ENCODE data around the gene ADAM21. TPM values are rescaled to one million over a fixed set of nuclear protein-coding genes. Genes with fewer than 3 reads are reported as not detected.
"Not testable (repeated sequence)": the region's sequence is repeated elsewhere in the genome, so short reads cannot be mapped to it uniquely, and the experiment has no call there.

Gene ADAM21
- total RNA-seq, 1 experiment from 2014 or later: 0.17 TPM

DNA sequence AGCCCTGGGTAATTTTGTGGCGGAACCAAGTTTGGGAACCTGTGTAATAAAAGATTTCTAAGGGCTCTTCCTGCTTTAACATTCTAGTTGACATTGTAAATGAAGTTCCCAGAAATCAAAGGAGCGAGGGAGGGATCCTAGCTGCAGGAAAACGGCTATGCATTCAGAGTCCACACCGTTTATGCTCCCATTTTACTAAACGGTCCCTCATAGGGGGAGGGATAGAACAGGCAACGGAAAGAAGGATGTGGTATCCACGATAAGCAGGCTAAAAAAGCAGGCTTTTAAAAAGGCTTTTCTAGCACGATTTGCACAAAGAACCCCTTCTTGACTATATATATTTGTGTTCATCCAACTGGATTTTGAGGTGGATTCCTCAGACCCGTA is 35.6 kb upstream of the ADAM21 start:
- Mint-ChIP-seq H3K27ac (ENCODE audit: unreplicated experiment) (peak overlapping the region; percentile 95), H3K4me1 (ENCODE audit: low read depth, unreplicated experiment) (peaks cover 19% of the 10 kb centered on the region), H3K27me3 (ENCODE audit: unreplicated experiment) (no peaks in the 10 kb centered on the region), H3K36me3 (ENCODE audit: insufficient read depth, unreplicated experiment) (peaks cover 21% of the 10 kb centered on the region), H3K4me3 (ENCODE audit: low read depth, unreplicated experiment) (peak overlapping the region; percentile 91), H3K9me3 (ENCODE audit: low read depth, unreplicated experiment) (no peaks in the 10 kb centered on the region)
- TF ChIP-seq, protein P1, sequence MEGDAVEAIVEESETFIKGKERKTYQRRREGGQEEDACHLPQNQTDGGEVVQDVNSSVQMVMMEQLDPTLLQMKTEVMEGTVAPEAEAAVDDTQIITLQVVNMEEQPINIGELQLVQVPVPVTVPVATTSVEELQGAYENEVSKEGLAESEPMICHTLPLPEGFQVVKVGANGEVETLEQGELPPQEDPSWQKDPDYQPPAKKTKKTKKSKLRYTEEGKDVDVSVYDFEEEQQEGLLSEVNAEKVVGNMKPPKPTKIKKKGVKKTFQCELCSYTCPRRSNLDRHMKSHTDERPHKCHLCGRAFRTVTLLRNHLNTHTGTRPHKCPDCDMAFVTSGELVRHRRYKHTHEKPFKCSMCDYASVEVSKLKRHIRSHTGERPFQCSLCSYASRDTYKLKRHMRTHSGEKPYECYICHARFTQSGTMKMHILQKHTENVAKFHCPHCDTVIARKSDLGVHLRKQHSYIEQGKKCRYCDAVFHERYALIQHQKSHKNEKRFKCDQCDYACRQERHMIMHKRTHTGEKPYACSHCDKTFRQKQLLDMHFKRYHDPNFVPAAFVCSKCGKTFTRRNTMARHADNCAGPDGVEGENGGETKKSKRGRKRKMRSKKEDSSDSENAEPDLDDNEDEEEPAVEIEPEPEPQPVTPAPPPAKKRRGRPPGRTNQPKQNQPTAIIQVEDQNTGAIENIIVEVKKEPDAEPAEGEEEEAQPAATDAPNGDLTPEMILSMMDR (IDR thresholded peaks at IDR 0.05; ENCODE audit: unreplicated experiment): no peak
- CTCF ChIA-PET: interaction anchor here (0.7 kb wide), 1 partner anchor 163 kb away, joined by 3 read pairs; no protein-coding TSS in a partner anchor
- BruUV-seq (replicated peaks): TSS peak; percentile 37
- intact Hi-C loops (cut with micrococcal nuclease; ENCODE audit: unreplicated experiment): no loop called here
- DNase-seq: no peak

DNA sequence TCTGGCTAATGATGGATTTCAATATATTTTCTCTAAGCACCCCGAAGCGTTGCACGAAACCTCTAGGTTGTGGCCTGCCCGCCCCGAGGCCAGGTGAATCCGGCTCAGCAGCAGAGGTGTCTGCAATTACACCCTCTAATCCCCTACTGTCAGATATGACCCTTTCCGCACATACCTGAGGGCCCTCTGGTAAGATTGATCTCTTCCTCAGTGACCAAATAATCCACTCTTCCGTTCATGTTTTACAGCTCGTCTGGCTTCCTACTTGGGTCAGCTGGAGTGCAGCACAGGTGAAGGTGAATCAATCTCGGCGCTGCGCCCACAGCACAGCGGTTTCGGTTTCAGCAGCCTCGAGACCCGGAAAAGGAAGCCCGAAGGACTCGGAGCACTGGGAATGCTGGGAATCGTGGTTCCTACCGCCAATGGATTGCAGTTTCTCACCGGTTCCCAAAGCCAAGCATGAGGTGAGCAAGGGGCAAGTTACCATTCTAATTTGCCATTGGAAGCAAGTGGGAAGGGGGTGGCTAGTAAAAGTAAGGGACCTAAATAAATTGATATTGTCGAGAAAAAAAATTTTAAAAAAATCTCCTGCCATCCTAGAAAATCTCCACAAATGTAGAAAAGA is 35.1 kb upstream of the ADAM21 start, which contains the start of gene SYNJ2BP:
Gene SYNJ2BP, minus strand, starts transcription at position 366 of the 625 bp plus-strand sequence. Its CDS starts 127 bp downstream, at position 239.
- Mint-ChIP-seq H3K36me3 (ENCODE audit: insufficient read depth, unreplicated experiment) (peaks cover 21% of the 10 kb centered on the region), H3K9me3 (ENCODE audit: low read depth, unreplicated experiment) (no peaks in the 10 kb centered on the region), H3K4me3 (ENCODE audit: low read depth, unreplicated experiment) (peak within 1 kb of the TSS; percentile 91), H3K4me1 (ENCODE audit: low read depth, unreplicated experiment) (peaks cover 14% of the 10 kb centered on the region), H3K27ac (ENCODE audit: unreplicated experiment) (peak within 1 kb of the TSS; percentile 95), H3K27me3 (ENCODE audit: unreplicated experiment) (no peaks in the 10 kb centered on the region)
- CTCF ChIA-PET: no interaction called here
- no TSS peak for BruUV-seq (replicated peaks)
- peak; percentile 82 for DNase-seq
- TF ChIP-seq, protein P1 (IDR thresholded peaks at IDR 0.05; ENCODE audit: unreplicated experiment): no peak
- intact Hi-C loops (cut with micrococcal nuclease; ENCODE audit: unreplicated experiment): no loop called here

DNA sequence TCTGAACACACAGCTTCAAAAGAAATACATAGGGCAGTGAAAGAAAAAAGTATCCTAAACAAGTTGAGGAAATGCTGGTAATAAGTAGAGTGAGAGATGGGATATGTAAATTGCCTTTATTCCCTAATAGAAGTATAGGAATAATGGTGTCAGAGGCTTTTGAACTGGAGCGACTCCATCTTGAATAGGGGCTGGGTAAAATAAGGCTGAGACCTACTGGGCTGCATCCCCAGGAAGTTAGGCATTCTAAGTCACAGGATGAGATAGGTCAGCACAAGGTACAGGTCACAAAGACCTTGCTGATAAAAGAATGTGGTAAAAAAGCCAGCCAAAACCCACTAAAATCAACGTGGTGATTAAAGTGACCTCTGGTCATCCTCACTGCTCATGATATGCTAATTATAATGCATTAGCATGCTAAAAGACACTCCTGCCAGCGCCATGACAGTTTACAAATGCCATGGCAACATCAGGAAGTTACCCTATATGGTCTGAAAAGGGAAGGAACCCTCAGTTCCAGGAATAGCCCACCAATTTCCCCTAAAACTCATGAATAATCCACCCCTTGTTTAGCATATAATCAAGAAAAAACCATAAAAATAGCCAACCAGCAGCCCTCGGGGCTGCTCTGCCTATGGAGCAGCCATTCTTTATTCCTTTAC is 32.6 kb upstream of the ADAM21 start:
- DNase-seq; H3K27ac Mint-ChIP-seq (ENCODE audit: unreplicated experiment); H3K9me3 Mint-ChIP-seq (ENCODE audit: low read depth, unreplicated experiment); H3K27me3 Mint-ChIP-seq (ENCODE audit: unreplicated experiment); BruUV-seq (replicated peaks); CTCF ChIA-PET; H3K4me3 Mint-ChIP-seq (ENCODE audit: low read depth, unreplicated experiment); intact Hi-C loops (cut with micrococcal nuclease; ENCODE audit: unreplicated experiment): not testable (repeated sequence)
- Mint-ChIP-seq H3K4me1 (ENCODE audit: low read depth, unreplicated experiment) (peaks cover 12% of the 10 kb centered on the region), H3K36me3 (ENCODE audit: insufficient read depth, unreplicated experiment) (peaks cover 21% of the 10 kb centered on the region)

DNA sequence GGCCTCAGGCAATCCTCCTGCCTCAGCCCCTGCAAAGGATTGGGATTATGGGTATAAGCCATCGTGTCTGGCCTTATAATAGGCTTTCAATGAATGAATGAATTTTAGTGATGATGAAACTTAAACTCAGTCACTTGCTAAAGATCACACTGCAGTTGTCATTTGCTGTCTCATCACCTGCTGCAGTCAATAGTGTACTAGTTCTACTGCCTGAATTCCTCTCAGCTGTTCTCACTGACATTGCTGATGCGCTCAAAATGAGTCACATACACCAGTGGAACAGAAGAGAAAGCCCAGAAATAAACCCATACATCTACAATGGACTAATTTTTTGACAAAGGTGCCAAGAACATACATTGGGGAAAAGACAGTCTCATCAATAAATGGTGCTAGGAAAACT is 29.4 kb upstream of the ADAM21 start:
- peaks cover 8% of the 10 kb centered on the region for H3K9me3 Mint-ChIP-seq (ENCODE audit: low read depth, unreplicated experiment)
- no peak for DNase-seq
- no TSS peak for BruUV-seq (replicated peaks)
- no peaks in the 10 kb centered on the region for H3K27me3 Mint-ChIP-seq (ENCODE audit: unreplicated experiment)
- no peaks in the 10 kb centered on the region for H3K36me3 Mint-ChIP-seq (ENCODE audit: insufficient read depth, unreplicated experiment)
- TF ChIP-seq, protein P1 (IDR thresholded peaks at IDR 0.05; ENCODE audit: unreplicated experiment): no peak
- no peak overlapping the region for H3K4me3 Mint-ChIP-seq (ENCODE audit: low read depth, unreplicated experiment)
- H3K4me1 Mint-ChIP-seq (ENCODE audit: low read depth, unreplicated experiment): no peaks in the 10 kb centered on the region
- CTCF ChIA-PET: no interaction called here
- intact Hi-C loops (cut with micrococcal nuclease; ENCODE audit: unreplicated experiment): no loop called here
- H3K27ac Mint-ChIP-seq (ENCODE audit: unreplicated experiment): no peak overlapping the region

DNA sequence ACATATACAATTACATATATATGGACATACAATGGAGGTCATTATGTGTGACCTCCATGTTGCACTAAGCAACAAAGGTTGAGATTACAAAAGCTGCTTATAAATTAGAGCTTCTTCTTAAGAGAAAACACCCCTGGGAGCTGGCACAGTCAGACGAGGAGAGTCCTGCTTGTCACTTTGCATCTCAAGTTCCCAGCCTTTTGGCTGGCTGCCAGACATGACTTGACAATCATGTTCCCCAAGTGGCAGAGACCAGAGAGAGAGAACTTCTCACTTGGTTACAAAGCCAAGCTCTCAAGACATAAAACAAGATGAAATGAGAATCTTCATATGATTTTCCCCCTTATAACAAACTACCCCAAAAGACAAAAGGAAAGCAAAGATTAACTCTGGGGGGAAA is 26.6 kb upstream of the ADAM21 start:
- Mint-ChIP-seq H3K27me3 (ENCODE audit: unreplicated experiment) (no peaks in the 10 kb centered on the region), H3K27ac (ENCODE audit: unreplicated experiment) (no peak overlapping the region), H3K4me3 (ENCODE audit: low read depth, unreplicated experiment) (no peak overlapping the region), H3K9me3 (ENCODE audit: low read depth, unreplicated experiment) (peaks cover 10% of the 10 kb centered on the region), H3K4me1 (ENCODE audit: low read depth, unreplicated experiment) (no peaks in the 10 kb centered on the region), H3K36me3 (ENCODE audit: insufficient read depth, unreplicated experiment) (no peaks in the 10 kb centered on the region)
- intact Hi-C loops (cut with micrococcal nuclease; ENCODE audit: unreplicated experiment): no loop called here
- TF ChIP-seq, protein P1 (IDR thresholded peaks at IDR 0.05; ENCODE audit: unreplicated experiment): no peak
- no peak for DNase-seq
- CTCF ChIA-PET: no interaction called here
- no TSS peak for BruUV-seq (replicated peaks)

DNA sequence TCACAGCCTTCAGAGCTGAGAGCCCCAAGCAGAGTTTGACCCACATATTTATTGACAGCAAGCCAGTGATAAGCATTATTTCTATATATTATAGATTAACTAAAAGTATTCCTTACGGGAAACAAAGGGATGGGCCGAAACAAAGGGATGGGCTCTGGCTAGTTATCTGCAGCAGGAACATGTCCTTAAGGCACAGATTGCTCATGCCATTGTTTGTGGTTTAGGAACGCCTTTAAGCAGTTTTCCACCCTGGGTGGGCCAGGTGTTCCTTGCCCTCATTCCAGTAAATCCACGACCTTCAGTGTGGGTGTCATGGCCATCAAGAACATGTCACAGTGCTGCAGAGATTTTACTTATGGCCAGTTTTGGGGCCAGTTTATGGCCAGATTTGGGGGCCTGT is 25.4 kb upstream of the ADAM21 start:
- intact Hi-C loops (cut with micrococcal nuclease; ENCODE audit: unreplicated experiment); CTCF ChIA-PET; BruUV-seq (replicated peaks); H3K4me3 Mint-ChIP-seq (ENCODE audit: low read depth, unreplicated experiment); H3K27me3 Mint-ChIP-seq (ENCODE audit: unreplicated experiment); DNase-seq; H3K4me1 Mint-ChIP-seq (ENCODE audit: low read depth, unreplicated experiment); H3K36me3 Mint-ChIP-seq (ENCODE audit: insufficient read depth, unreplicated experiment); H3K27ac Mint-ChIP-seq (ENCODE audit: unreplicated experiment): not testable (repeated sequence)
- peaks cover 14% of the 10 kb centered on the region for H3K9me3 Mint-ChIP-seq (ENCODE audit: low read depth, unreplicated experiment)
